ENCODE measurements around the gene AIDA.

DNA sequence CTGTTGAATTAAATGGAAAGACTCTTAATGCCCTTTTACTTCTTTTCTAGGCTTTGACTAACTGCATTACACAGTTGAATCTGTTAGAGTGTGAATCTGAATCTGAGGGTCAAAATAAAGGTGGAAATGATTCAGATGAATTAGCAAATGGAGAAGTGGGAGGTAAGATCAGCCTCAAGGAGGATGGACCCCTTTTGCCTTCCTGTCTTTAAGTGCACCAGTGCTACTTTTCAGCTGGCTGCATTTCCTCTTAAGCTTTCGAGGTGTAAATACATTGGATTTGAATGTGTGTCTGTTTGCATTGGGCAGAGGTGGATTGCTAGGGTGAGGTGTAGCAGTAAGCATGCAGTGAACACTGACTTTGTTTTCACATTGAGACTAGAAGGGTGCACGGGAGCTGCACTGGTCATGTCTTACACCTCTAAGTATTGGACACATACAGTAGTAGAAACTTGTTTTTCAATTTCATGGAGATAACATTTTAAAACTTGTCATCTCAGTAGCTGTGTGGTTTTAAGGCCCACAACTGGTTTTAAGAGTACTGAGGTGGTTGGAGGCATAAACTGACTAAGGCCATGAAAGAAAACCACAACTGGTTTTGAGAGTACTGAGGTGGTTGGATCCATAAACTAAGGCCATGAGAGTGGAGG, 59.0 kb downstream of the AIDA start:
- TF ChIP-seq, protein P1, sequence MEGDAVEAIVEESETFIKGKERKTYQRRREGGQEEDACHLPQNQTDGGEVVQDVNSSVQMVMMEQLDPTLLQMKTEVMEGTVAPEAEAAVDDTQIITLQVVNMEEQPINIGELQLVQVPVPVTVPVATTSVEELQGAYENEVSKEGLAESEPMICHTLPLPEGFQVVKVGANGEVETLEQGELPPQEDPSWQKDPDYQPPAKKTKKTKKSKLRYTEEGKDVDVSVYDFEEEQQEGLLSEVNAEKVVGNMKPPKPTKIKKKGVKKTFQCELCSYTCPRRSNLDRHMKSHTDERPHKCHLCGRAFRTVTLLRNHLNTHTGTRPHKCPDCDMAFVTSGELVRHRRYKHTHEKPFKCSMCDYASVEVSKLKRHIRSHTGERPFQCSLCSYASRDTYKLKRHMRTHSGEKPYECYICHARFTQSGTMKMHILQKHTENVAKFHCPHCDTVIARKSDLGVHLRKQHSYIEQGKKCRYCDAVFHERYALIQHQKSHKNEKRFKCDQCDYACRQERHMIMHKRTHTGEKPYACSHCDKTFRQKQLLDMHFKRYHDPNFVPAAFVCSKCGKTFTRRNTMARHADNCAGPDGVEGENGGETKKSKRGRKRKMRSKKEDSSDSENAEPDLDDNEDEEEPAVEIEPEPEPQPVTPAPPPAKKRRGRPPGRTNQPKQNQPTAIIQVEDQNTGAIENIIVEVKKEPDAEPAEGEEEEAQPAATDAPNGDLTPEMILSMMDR (conservative IDR thresholded peaks at IDR 0.05) = no peak
- TF ChIP-seq EZH2 (IDR thresholded peaks at IDR 0.05; ENCODE audit: low read depth) = no peak
